Muscle of back (tissue), 11 donors: ENCODE results near the gene TNFSF9. TPM values are rescaled to one million over a fixed set of nuclear protein-coding genes. Genes with fewer than 3 reads are reported as not detected.
"Not testable (repeated sequence)": the region's sequence is repeated elsewhere in the genome, so short reads cannot be mapped to it uniquely, and the experiment has no call there.

ENCODE experiments used
- DNase-seq, 3 donors: peaks; one replicate each; pipeline versions ENCODE4 v3.0.0 to v3.0.0-alpha.2; 2013
- polyA plus RNA-seq, 10 donors: library from polyadenylated mRNA; unstranded; fragments of 120-200 nt; gene quantifications; one replicate each; pipeline ENCODE4 v1.2.1, GENCODE V29; 2013; ENCODE audit not compliant: insufficient read length in 10 of 10

The TNFSF9 gene
- polyA plus RNA-seq, 10 donors: 0.28 to 2.8 (median 1.2) TPM

- DNase-seq: no peak
Measured at GRCh38 chr19:6531163-6531955, 533 bp downstream of the TNFSF9 start.

GRCh38 chr19:6531956-6532243 is 1.1 kb downstream of the TNFSF9 start:
- no peak for DNase-seq

- no peak for DNase-seq
Measured at GRCh38 chr19:6532244-6532999, 1.6 kb downstream of the TNFSF9 start.

- DNase-seq: no peak
Measured at GRCh38 chr19:6533000-6533328, 2.1 kb downstream of the TNFSF9 start.

- DNase-seq: no peak
Measured at GRCh38 chr19:6533746-6534418, 3.1 kb downstream of the TNFSF9 start.

GRCh38 chr19:6534451-6535093 is 3.7 kb downstream of the TNFSF9 start:
- no peak for DNase-seq

- no peak for DNase-seq
Measured at GRCh38 chr19:6535558-6536137, 4.8 kb downstream of the TNFSF9 start.

- no peak for DNase-seq
Measured at GRCh38 chr19:6539514-6539913, 8.7 kb downstream of the TNFSF9 start.

GRCh38 chr19:6540918-6541689 is 10.3 kb downstream of the TNFSF9 start:
- no peak for DNase-seq

- DNase-seq: no peak
Measured at GRCh38 chr19:6543866-6544347, 13.1 kb downstream of the TNFSF9 start.

- DNase-seq: not testable (repeated sequence)
Measured at GRCh38 chr19:6550679-6551078, 19.9 kb downstream of the TNFSF9 start.

GRCh38 chr19:6551091-6551490 is 20.3 kb downstream of the TNFSF9 start:
- DNase-seq: no peak

GRCh38 chr19:6551607-6552450 is 21.0 kb downstream of the TNFSF9 start:
- no peak for DNase-seq

GRCh38 chr19:6556043-6556449 is 25.2 kb downstream of the TNFSF9 start:
- no peak for DNase-seq

GRCh38 chr19:6556480-6557195 is 25.8 kb downstream of the TNFSF9 start:
- no peak for DNase-seq

GRCh38 chr19:6562437-6562836 is 31.6 kb downstream of the TNFSF9 start:
- not testable (repeated sequence) for DNase-seq

- DNase-seq: no peak
Measured at GRCh38 chr19:6564393-6564792, 33.6 kb downstream of the TNFSF9 start.

GRCh38 chr19:6566727-6567126 is 35.9 kb downstream of the TNFSF9 start:
- DNase-seq: not testable (repeated sequence)

GRCh38 chr19:6568010-6568526 is 37.2 kb downstream of the TNFSF9 start:
- DNase-seq: no peak
